T-helper 2 cell treated with Interferon-gamma antibody and Interleukin-4, amounts not matched to agents 5 μg/mL and 100 μg/mL, for 36 hours (primary cell): ENCODE data around the gene EFEMP2.

Experiments
- DNase-seq: peaks from one replicate; pipeline ENCODE4 v3.0.0; 2021; ENCODE audit warnings: low spot score
- H3K27ac Mint-ChIP-seq: one replicate; pipeline ENCODE4 v1.8.0; 2021; ENCODE audit warnings: mild to moderate bottlenecking, mixed read lengths
- H3K27me3 Mint-ChIP-seq: one replicate; pipeline ENCODE4 v1.8.0; 2021; ENCODE audit warnings: low read depth, mixed read lengths
- H3K36me3 Mint-ChIP-seq: one replicate; pipeline ENCODE4 v1.8.0; 2021; ENCODE audit warnings: low read depth, mixed read lengths
- H3K4me1 Mint-ChIP-seq: one replicate; pipeline ENCODE4 v1.8.0; 2021; ENCODE audit warnings: low read depth, mixed read lengths
- H3K4me3 Mint-ChIP-seq: one replicate; pipeline ENCODE4 v1.8.0; 2022; ENCODE audit warnings: mild to moderate bottlenecking, moderate library complexity, mixed read lengths
- H3K9me3 Mint-ChIP-seq: one replicate; pipeline ENCODE4 v1.8.0; 2021; ENCODE audit warnings: mixed read lengths

EFEMP2 gene

GRCh38 chr11:65861165-65861505 lies 11.5 kb downstream of the EFEMP2 start:
- H3K27me3 Mint-ChIP-seq = no peaks in the 10 kb centered on the region
- peak overlapping the region; percentile 93 for H3K27ac Mint-ChIP-seq
- peaks cover 49% of the 10 kb centered on the region for H3K36me3 Mint-ChIP-seq
- H3K4me1 Mint-ChIP-seq = peaks cover 36% of the 10 kb centered on the region
- H3K9me3 Mint-ChIP-seq = no peaks in the 10 kb centered on the region
- peak overlapping the region; percentile 91 for H3K4me3 Mint-ChIP-seq
- DNase-seq = no peak

GRCh38 chr11:65860278-65861164 lies 12.1 kb downstream of the EFEMP2 start, which contains the start of gene MUS81:
MUS81 (plus strand) TSS chr11:65860433; CDS start chr11:65860754, 321 bp downstream.
- H3K4me1 Mint-ChIP-seq = peaks cover 42% of the 10 kb centered on the region
- H3K36me3 Mint-ChIP-seq = peaks cover 50% of the 10 kb centered on the region
- H3K27ac Mint-ChIP-seq = peak within 1 kb of the TSS; percentile 98
- no peaks in the 10 kb centered on the region for H3K9me3 Mint-ChIP-seq
- peak; percentile 94 for DNase-seq
- peak within 1 kb of the TSS; percentile 91 for H3K4me3 Mint-ChIP-seq
- no peaks in the 10 kb centered on the region for H3K27me3 Mint-ChIP-seq

GRCh38 chr11:65859812-65860277 lies 12.8 kb downstream of the EFEMP2 start:
- DNase-seq = no peak
- peak overlapping the region; percentile 98 for H3K27ac Mint-ChIP-seq
- peak overlapping the region; percentile 91 for H3K4me3 Mint-ChIP-seq
- H3K27me3 Mint-ChIP-seq = no peaks in the 10 kb centered on the region
- H3K36me3 Mint-ChIP-seq = peaks cover 49% of the 10 kb centered on the region
- H3K9me3 Mint-ChIP-seq = no peaks in the 10 kb centered on the region
- peaks cover 41% of the 10 kb centered on the region for H3K4me1 Mint-ChIP-seq

DNA sequence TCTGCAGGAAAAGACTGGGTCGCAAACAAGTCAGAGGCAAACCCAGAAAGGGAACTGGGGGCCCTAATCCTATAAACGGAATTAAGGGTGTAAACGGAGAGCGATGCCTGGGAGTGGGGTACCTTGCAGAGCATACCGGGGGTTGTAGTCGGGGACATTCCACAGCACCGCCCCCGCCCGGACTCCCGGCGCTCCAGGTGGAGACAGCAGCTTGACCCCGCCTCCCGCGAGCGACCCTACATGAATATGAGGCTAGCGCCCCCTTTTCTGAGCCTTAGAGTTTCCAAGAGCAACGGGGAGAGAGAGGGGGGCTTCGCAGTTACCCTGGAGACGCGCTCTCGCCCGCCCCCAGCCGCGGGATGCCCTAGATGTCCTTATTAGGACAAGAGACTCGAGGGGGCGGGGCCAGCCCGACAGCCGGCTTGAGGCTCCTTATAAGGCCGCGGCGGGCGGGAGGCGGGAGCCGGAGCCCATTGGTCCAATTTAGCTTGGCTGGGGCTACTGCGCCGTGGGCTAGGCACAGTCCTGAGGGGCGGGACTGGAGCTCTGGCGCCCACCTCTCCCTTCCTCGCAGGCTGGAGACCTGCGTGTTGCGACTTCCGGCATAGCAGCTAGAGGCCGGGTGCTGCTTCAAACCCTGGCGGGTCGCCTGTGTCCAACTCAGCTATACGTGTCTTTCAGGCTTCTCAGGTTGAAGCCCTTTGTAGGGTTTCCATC lies 13.3 kb downstream of the EFEMP2 start:
- H3K36me3 Mint-ChIP-seq = peaks cover 53% of the 10 kb centered on the region
- peak overlapping the region; percentile 98 for H3K27ac Mint-ChIP-seq
- no peaks in the 10 kb centered on the region for H3K9me3 Mint-ChIP-seq
- peak overlapping the region; percentile 91 for H3K4me3 Mint-ChIP-seq
- peak; percentile 99 for DNase-seq
- peaks cover 47% of the 10 kb centered on the region for H3K4me1 Mint-ChIP-seq
- no peaks in the 10 kb centered on the region for H3K27me3 Mint-ChIP-seq

DNA sequence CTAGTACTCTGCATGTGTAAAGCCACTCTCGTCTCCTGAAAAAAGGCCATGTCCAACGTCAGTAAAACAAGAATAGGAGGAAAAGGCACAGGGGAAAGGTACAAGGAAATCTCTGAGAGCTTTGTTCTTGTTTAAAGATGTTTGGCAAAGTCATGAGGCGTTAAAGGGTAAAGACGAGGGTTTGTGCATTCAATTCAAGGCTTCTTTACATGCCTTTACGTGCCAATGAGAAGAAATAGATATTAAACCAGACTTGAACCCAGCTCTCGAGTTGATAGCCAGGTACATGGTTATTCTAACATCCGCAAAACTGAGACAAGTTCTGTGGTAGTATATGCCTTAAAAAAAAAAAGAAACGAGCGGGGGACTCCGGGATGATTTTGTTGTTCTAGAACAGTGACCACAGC lies 13.9 kb downstream of the EFEMP2 start:
- Mint-ChIP-seq H3K4me1 (peaks cover 48% of the 10 kb centered on the region), H3K36me3 (peaks cover 56% of the 10 kb centered on the region)
- DNase-seq = no peak

DNA sequence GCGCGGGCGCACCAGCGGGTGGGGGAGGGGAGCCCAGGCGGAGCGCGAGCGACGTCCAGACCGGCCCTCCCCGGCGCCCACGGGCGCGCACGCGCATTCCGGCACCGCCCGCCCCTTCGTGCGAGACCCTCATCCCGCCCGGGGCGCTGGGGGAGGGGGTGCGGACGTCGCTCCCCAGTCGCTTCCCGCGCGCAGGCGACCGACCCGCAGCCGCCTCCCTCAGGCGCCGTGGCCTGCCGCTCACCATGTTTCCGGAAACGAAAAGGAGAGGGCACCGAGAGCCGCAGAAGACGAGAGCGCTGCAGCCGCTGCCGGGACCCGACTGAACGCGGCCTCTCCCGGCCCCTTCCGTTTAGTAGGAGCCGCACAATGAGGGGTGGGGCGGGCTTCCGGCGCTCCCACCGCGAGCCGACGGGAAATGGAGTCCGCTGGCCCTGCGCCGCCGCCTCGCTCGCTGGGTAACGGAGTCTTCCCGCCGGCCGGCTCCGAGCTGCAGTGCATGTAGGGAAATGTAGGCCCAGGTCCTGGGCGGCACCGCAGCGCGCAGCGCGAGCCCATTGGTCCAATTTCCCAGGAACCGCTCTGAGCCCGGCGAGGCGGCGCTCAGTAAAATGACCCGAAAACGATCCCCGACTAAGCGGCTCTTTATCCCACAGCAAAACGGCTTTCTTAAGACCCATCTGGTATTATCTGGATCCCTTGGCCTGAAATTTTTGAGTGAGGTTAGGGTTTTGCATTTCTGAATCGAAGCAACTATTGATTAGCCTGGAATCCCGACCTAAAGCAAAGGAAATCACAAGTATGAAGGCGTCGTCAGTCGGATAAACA lies 14.5 kb downstream of the EFEMP2 start, which contains the start of gene CFL1:
TSS of gene CFL1 (minus strand) at position 328 of the 828 bp plus-strand sequence. CDS start at position 247, 81 bp downstream.
- Mint-ChIP-seq H3K27me3 (no peaks in the 10 kb centered on the region), H3K27ac (peak within 1 kb of the TSS; percentile 98), H3K9me3 (no peaks in the 10 kb centered on the region), H3K4me1 (peaks cover 50% of the 10 kb centered on the region), H3K4me3 (peak within 1 kb of the TSS; percentile 91), H3K36me3 (peaks cover 57% of the 10 kb centered on the region)
- peak; percentile 99 for DNase-seq

More for the DNA sequence above, 13.9 kb downstream of the EFEMP2 start:
- H3K4me3 Mint-ChIP-seq = peak overlapping the region; percentile 91
- no peaks in the 10 kb centered on the region for H3K27me3 Mint-ChIP-seq
- H3K27ac Mint-ChIP-seq = peak overlapping the region; percentile 98
- H3K9me3 Mint-ChIP-seq = no peaks in the 10 kb centered on the region

- Mint-ChIP-seq H3K9me3 (no peaks in the 10 kb centered on the region), H3K36me3 (peaks cover 54% of the 10 kb centered on the region), H3K4me3 (peak overlapping the region; percentile 91), H3K27me3 (no peaks in the 10 kb centered on the region), H3K27ac (peak overlapping the region; percentile 76), H3K4me1 (peaks cover 45% of the 10 kb centered on the region)
- DNase-seq = no peak
Measured at GRCh38 chr11:65857500-65857852, 15.1 kb downstream of the EFEMP2 start.

DNA sequence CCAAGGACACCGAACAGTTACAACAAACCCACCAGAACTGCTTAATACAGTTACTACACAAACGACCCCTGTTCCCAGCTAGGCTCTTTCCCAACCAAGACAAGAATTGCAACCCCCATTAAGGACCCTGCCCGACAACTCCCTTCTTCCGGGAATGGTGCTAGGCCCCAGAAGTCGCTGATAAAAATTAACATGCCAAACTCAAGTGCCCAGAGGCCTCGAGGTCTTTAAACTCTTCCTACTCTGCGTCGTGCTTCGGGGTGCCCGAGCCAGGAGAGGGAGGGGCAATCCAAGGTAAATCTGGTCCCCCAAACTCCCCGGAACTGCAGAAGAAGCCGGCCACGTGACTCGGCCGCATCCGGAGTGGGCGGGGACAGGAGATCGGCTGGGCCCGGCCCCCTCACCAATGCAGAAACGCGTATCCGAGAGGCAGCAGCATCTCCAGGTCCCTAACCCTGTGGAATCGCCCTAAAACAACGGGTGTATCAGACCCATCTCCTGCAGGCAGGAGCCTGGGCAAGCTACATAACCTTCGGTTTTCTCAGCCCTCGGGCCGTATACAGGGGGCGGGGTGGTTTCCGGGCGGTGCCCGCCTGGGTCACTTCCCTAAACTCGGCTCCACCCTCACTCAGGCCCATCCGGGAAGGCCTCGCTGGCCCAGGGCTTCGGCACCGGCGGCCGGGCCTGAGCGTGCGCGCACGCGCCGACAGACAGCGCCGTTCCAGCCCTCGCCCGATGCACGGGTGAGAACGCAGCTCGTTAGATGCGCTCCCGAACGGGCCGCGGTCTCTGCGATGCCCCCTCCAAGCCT lies 15.7 kb downstream of the EFEMP2 start:
- H3K27me3 Mint-ChIP-seq = no peaks in the 10 kb centered on the region
- peaks cover 3% of the 10 kb centered on the region for H3K9me3 Mint-ChIP-seq
- peaks cover 57% of the 10 kb centered on the region for H3K36me3 Mint-ChIP-seq
- peak overlapping the region; percentile 72 for H3K27ac Mint-ChIP-seq
- peak; percentile 84 for DNase-seq
- peaks cover 44% of the 10 kb centered on the region for H3K4me1 Mint-ChIP-seq
- H3K4me3 Mint-ChIP-seq = peak overlapping the region; percentile 91

GRCh38 chr11:65855927-65856363 lies 16.7 kb downstream of the EFEMP2 start:
- Mint-ChIP-seq H3K36me3 (peaks cover 58% of the 10 kb centered on the region), H3K9me3 (peaks cover 8% of the 10 kb centered on the region), H3K4me3 (peak overlapping the region; percentile 91), H3K27ac (peak overlapping the region; percentile 72), H3K27me3 (no peaks in the 10 kb centered on the region), H3K4me1 (peaks cover 40% of the 10 kb centered on the region)
- DNase-seq = no peak

- DNase-seq = no peak
- peaks cover 64% of the 10 kb centered on the region for H3K36me3 Mint-ChIP-seq
- H3K27me3 Mint-ChIP-seq = no peaks in the 10 kb centered on the region
- H3K4me1 Mint-ChIP-seq = peaks cover 40% of the 10 kb centered on the region
- peak overlapping the region; percentile 91 for H3K4me3 Mint-ChIP-seq
- H3K27ac Mint-ChIP-seq = peak overlapping the region; percentile 63
- H3K9me3 Mint-ChIP-seq = peaks cover 8% of the 10 kb centered on the region
Measured at GRCh38 chr11:65854852-65855837, 17.5 kb downstream of the EFEMP2 start.

- Mint-ChIP-seq H3K9me3 (peaks cover 8% of the 10 kb centered on the region), H3K4me1 (peaks cover 35% of the 10 kb centered on the region), H3K27ac (no peak overlapping the region), H3K36me3 (peaks cover 66% of the 10 kb centered on the region), H3K27me3 (no peaks in the 10 kb centered on the region), H3K4me3 (peak overlapping the region; percentile 71)
- DNase-seq = no peak
Measured at GRCh38 chr11:65854161-65854592, 18.4 kb downstream of the EFEMP2 start.
